ENCODE data around the gene OR6N2. TPM values are rescaled to one million over a fixed set of nuclear protein-coding genes. Genes with fewer than 3 reads are reported as not detected.

The OR6N2 gene
- total RNA-seq, 1 donor, result not detected

- TF ChIP-seq CTCF (IDR thresholded peaks at IDR 0.05; ENCODE audit: insufficient read depth, low read length), result no peak
- DNase-seq (ENCODE audit: low read depth), result no peak
- no peak within 1 kb of the TSS for H3K4me3 ChIP-seq (ENCODE audit: low read depth, low read length)
Measured at GRCh38 chr1:158771950-158772866, 8.8 kb downstream of the OR6N2 start, which contains the start of gene OR6N1. OR6N1 (minus strand) TSS chr1:158772195; CDS start chr1:158766682, 5,513 bp downstream.

- TF ChIP-seq CTCF (IDR thresholded peaks at IDR 0.05; ENCODE audit: insufficient read depth, low read length), result no peak
- H3K4me3 ChIP-seq (ENCODE audit: low read depth, low read length), result no peak within 1 kb of the TSS
- no peak for DNase-seq (ENCODE audit: low read depth)
Measured at GRCh38 chr1:158754420-158754819, 26.6 kb downstream of the OR6N2 start, which contains the start of gene OR6K6. OR6K6 (plus strand) TSS chr1:158754720; CDS start chr1:158754888, 168 bp downstream.

GRCh38 chr1:158752155-158752712, 28.8 kb downstream of the OR6N2 start:
- H3K4me3 ChIP-seq (ENCODE audit: low read depth, low read length), result no peak overlapping the region
- TF ChIP-seq CTCF (IDR thresholded peaks at IDR 0.05; ENCODE audit: insufficient read depth, low read length), result no peak
- DNase-seq (ENCODE audit: low read depth), result no peak

- TF ChIP-seq CTCF (IDR thresholded peaks at IDR 0.05; ENCODE audit: insufficient read depth, low read length), result no peak
- no peak for DNase-seq (ENCODE audit: low read depth)
- H3K4me3 ChIP-seq (ENCODE audit: low read depth, low read length), result no peak overlapping the region
Measured at GRCh38 chr1:158735848-158736247, 45.2 kb downstream of the OR6N2 start.

- no peak for TF ChIP-seq CTCF (IDR thresholded peaks at IDR 0.05; ENCODE audit: insufficient read depth, low read length)
- no peak overlapping the region for H3K4me3 ChIP-seq (ENCODE audit: low read depth, low read length)
- no peak for DNase-seq (ENCODE audit: low read depth)
Measured at GRCh38 chr1:158732524-158732923, 48.5 kb downstream of the OR6N2 start.

GRCh38 chr1:158731707-158732106, 49.3 kb downstream of the OR6N2 start:
- no peak for DNase-seq (ENCODE audit: low read depth)
- no peak for TF ChIP-seq CTCF (IDR thresholded peaks at IDR 0.05; ENCODE audit: insufficient read depth, low read length)
- no peak overlapping the region for H3K4me3 ChIP-seq (ENCODE audit: low read depth, low read length)
